Breast epithelium (tissue), 4 donors: ENCODE measurements around the gene POU2AF3. TPM values are rescaled to one million over a fixed set of nuclear protein-coding genes. Genes with fewer than 3 reads are reported as not detected.

ENCODE experiments used
- DNase-seq, 2 donors: peaks; one replicate each; pipeline ENCODE4 v3.0.0-alpha.2; 2019; ENCODE audit warnings: low spot score in 2 of 2
- H3K27ac ChIP-seq, 2 donors: fragments of 200-600 bp; sonication (generic) in 1 of 2; one replicate each; pipeline ENCODE4 v1.5.1; 2016 to 2019; ENCODE audit warnings: mild to moderate bottlenecking in 1 of 2
- H3K27me3 ChIP-seq, 2 donors: fragments of 200-600 bp; sonication (generic) in 1 of 2; one replicate each; pipeline versions ENCODE4 v1.5.1 to v1.6.0; 2017 to 2019; ENCODE audit warnings: control low read depth in 1 of 2, mild to moderate bottlenecking in 1 of 2
- H3K36me3 ChIP-seq: fragments of 200-600 bp; one replicate; pipeline ENCODE4 v1.5.1; 2019
- H3K4me1 ChIP-seq, 2 donors: fragments of 200-600 bp; sonication (generic); one replicate each; pipeline ENCODE4 v1.5.1; 2016 to 2019; ENCODE audit warnings: control low read depth in 1 of 2
- H3K4me3 ChIP-seq, 3 donors: fragments of 200-600 bp; sonication (generic); 1 replicate in 2 of 3; 2 replicates in 1 of 3; pipeline ENCODE4 v1.5.1; 2016 to 2019; ENCODE audit warnings: mild to moderate bottlenecking in 3 of 3, moderate library complexity in 2 of 3
- H3K9me3 ChIP-seq, 2 donors: fragments of 200-600 bp; sonication (generic) in 1 of 2; one replicate each; pipeline ENCODE4 v1.5.1; 2016 to 2019; ENCODE audit warnings: control low read depth in 1 of 2
- CTCF ChIP-seq, 3 donors: fragments of 450-650 bp; IDR thresholded peaks; one replicate each; pipeline ENCODE4 v1.5.1; 2016 to 2017; ENCODE audit warnings: antibody characterized with exemption in 3 of 3, mild to moderate bottlenecking in 3 of 3, moderate library complexity in 3 of 3
- POLR2A ChIP-seq: fragments of 450-650 bp; IDR thresholded peaks from one replicate; pipeline ENCODE4 v1.6.1; 2016; ENCODE audit warnings: antibody characterized with exemption, mild to moderate bottlenecking, moderate library complexity
- POLR2AphosphoS5 ChIP-seq, 3 donors: sonication (generic); formaldehyde crosslinking; IDR thresholded peaks; one replicate each; pipeline ENCODE4 v1.6.1; 2017; ENCODE audit warnings: antibody characterized with exemption in 3 of 3
- intact Hi-C: fragments of 100-400 bp; cut with DNase I; formaldehyde crosslinking; loops from one replicate; pipeline ENCODE4 v1.15.1; 2023; ENCODE audit warnings: low total_unique reads
- total RNA-seq, 3 donors: library from RNA; depleted of rRNA; stranded (reverse); fragments of >200 nt; gene quantifications; one replicate each; pipeline ENCODE4 v1.1.0, GENCODE V29; 2016

The POU2AF3 gene
- total RNA-seq, 3 donors from 2014 or later, result 1.4 to 3.6 (median 1.6) TPM

- Histone ChIP-seq H3K4me3 (no peak overlapping the region), H3K27ac (no peak overlapping the region), H3K36me3 (no peaks in the 10 kb centered on the region), H3K27me3 (no peaks in the 10 kb centered on the region), H3K4me1 (no peaks in the 10 kb centered on the region), H3K9me3 (no peaks in the 10 kb centered on the region)
- TF ChIP-seq POLR2AphosphoS5 (IDR thresholded peaks at IDR 0.05), result no peak
- no peak for TF ChIP-seq CTCF (IDR thresholded peaks at IDR 0.05)
- TF ChIP-seq POLR2A, result no peak
- intact Hi-C loops, result no loop called here
- DNase-seq, result no peak
Measured at GRCh38 chr11:111349191-111349695, 50.9 kb downstream of the POU2AF3 start.

DNA sequence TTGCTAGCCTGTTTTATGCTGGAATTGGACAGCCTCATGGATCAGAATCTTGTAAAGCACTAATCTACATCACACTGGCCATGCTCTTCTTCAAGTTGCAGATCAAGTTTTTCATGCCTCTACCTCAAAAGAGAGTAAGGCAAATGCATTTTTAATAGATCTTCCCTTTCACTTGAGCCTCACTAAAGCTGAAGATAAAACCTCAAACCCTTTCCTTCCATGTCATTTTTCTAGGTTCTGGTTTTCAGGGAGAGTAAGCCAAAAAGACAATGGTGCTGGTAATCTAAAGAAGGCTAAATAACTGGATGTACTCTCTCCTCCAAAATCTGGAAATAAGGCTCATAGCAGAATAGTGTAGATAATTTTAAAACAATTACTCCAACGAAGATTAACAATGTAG, 52.5 kb downstream of the POU2AF3 start:
- TF ChIP-seq CTCF (IDR thresholded peaks at IDR 0.05) (no peak), POLR2A (no peak), POLR2AphosphoS5 (IDR thresholded peaks at IDR 0.05) (no peak)
- Histone ChIP-seq H3K4me3 (no peak overlapping the region), H3K27me3 (no peaks in the 10 kb centered on the region), H3K4me1 (no peaks in the 10 kb centered on the region), H3K36me3 (no peaks in the 10 kb centered on the region), H3K27ac (peak overlapping the region in 1 of 2 donors; percentile 16), H3K9me3 (no peaks in the 10 kb centered on the region)
- intact Hi-C loops, result no loop called here
- DNase-seq, result no peak

DNA sequence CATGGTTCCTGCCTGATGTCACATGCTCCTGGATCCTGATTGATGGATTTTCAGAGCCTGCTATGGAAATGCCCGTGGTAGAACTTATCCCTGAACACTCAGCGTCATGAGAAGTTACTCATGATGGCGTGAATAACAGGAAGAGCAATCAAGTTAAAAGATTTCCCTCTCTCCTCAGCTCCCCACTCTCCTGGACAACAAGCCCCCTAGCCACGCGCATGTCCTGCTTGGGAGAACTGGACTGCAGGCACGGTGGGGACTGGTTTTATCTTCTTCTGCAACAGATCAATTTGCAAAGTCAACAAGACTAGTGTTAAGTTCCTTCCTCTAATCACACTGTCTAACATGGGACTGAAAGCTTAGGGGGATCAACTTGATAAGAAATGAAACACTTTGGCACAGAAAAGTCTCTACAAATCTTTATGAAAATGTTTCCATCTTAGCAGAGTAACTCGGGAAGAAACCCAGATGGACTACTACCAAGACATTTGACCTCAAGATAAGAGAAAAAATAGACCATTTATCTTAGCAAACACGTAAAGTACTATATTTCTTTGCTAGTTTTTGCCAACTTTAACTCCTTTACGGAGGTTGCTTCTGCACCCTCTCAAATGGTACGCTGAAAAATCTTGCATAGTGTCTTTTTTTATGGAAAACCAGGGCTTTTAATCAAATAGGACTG, 53.2 kb downstream of the POU2AF3 start:
- Histone ChIP-seq H3K36me3 (no peaks in the 10 kb centered on the region), H3K4me1 (no peaks in the 10 kb centered on the region), H3K9me3 (no peaks in the 10 kb centered on the region), H3K27me3 (no peaks in the 10 kb centered on the region), H3K4me3 (no peak overlapping the region), H3K27ac (peak overlapping the region; percentile 16 to 67)
- DNase-seq, result no peak
- intact Hi-C loops, result no loop called here
- TF ChIP-seq CTCF (IDR thresholded peaks at IDR 0.05), result no peak
- no peak for TF ChIP-seq POLR2A

GRCh38 chr11:111352231-111352746, 53.9 kb downstream of the POU2AF3 start:
- intact Hi-C loops, result no loop called here

More at GRCh38 chr11:111352231-111352746, 53.9 kb downstream of the POU2AF3 start:
- Histone ChIP-seq H3K4me3 (no peak overlapping the region), H3K27ac (peak overlapping the region in 1 of 2 donors; percentile 67), H3K9me3 (no peaks in the 10 kb centered on the region), H3K4me1 (no peaks in the 10 kb centered on the region), H3K36me3 (no peaks in the 10 kb centered on the region), H3K27me3 (no peaks in the 10 kb centered on the region)
- TF ChIP-seq POLR2AphosphoS5 (IDR thresholded peaks at IDR 0.05) (no peak), POLR2A (no peak), CTCF (IDR thresholded peaks at IDR 0.05) (no peak)
- DNase-seq, result no peak
